Cardiac fibroblast (primary cell): ENCODE results near the gene SPHK2.

ENCODE experiments used
- DNase-seq, 2 donors: peaks; one replicate each; pipeline versions ENCODE4 v3.0.0 to v3.0.0-alpha.2; 2010; ENCODE audit warnings: low read depth in 2 of 2
- H3K4me3 ChIP-seq, 2 donors: replicated peaks in 1 of 2; 1 replicate in 1 of 2; 2 replicates in 1 of 2; pipeline ENCODE4 v1.5.1; 2011; ENCODE audit warnings: low read depth in 2 of 2, low read length in 2 of 2, mild to moderate bottlenecking in 2 of 2, moderate library complexity in 1 of 2
- CTCF ChIP-seq: IDR thresholded peaks from one replicate; pipeline ENCODE4 v1.5.1; 2011; ENCODE audit warnings: low read depth, mild to moderate bottlenecking, low read length, inconsistent platforms

SPHK2 gene

GRCh38 chr19:48606463-48607358 is 12.6 kb upstream of the SPHK2 start, which contains the start of gene SPACA4:
SPACA4 (plus strand) TSS chr19:48606742; CDS start chr19:48606979, 237 bp downstream.
- H3K4me3 ChIP-seq = no peak within 1 kb of the TSS
- DNase-seq = no peak
- no peak for TF ChIP-seq CTCF

- no peak for TF ChIP-seq CTCF
- H3K4me3 ChIP-seq = no peak overlapping the region
- no peak for DNase-seq
Measured at GRCh38 chr19:48607359-48607755, 11.9 kb upstream of the SPHK2 start.

GRCh38 chr19:48608798-48609263 is 10.5 kb upstream of the SPHK2 start:
- peak; percentile 63 for TF ChIP-seq CTCF
- peak; percentile 49 to 63 for DNase-seq
- H3K4me3 ChIP-seq = no peak overlapping the region

GRCh38 chr19:48609571-48610108 is 9.7 kb upstream of the SPHK2 start:
- no peak overlapping the region for H3K4me3 ChIP-seq
- DNase-seq = no peak
- TF ChIP-seq CTCF = no peak

- DNase-seq = no peak
- no peak overlapping the region for H3K4me3 ChIP-seq
- no peak for TF ChIP-seq CTCF
Measured at GRCh38 chr19:48611872-48612271, 7.4 kb upstream of the SPHK2 start.

GRCh38 chr19:48613024-48613851 is 6.1 kb upstream of the SPHK2 start:
- TF ChIP-seq CTCF = no peak
- no peak for DNase-seq
- no peak overlapping the region for H3K4me3 ChIP-seq
